ENCODE results near the gene ABCA8. TPM values are rescaled to one million over a fixed set of nuclear protein-coding genes. Genes with fewer than 3 reads are reported as not detected.

Gene ABCA8
- total and polyA plus RNA-seq, 10 of the 15 experiments (the other 5 are each of a cell fraction or from before 2014, with no cell fraction given) = 0.05 to 0.15 TPM; not detected in 8

DNA sequence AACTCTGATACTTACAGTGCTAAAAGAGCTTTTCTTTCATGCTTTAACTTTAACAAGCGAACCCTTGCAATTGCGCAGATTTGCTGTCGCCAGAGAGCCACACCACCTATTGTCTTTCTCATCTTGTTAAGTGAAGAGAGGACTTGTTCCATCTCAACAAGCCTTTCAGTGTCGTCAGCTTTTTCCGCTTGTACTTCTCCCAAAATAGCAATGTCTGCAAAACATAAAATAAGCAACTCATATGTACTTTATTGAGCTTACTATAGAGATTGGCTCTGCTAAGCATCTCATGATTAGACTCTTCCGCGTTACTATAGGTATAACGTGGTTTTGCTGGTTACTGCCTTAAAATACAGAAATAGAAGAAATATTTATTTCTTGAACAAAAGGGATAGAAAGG is 51.9 kb downstream of the ABCA8 start:
- ChIA-PET SMC1A (ENCODE audit: uncharacterized antibody, unreplicated experiment) (interaction anchor here (1.1 to 1.5 kb wide), 3 partner anchors 59 to 490 kb away, joined by 3 read pairs; no protein-coding TSS in a partner anchor), CTCF (interaction anchor here (0.7 to 1.5 kb wide), 2 partner anchors 9 to 169 kb away, joined by 3 to 4 read pairs; no protein-coding TSS in a partner anchor), RAD21 (ENCODE audit: unreplicated experiment) (interaction anchor here (0.7 to 0.8 kb wide), 2 partner anchors 18 to 108 kb away, joined by 3 to 4 read pairs; no protein-coding TSS in a partner anchor), POLR2A (no interaction called here)
- no peak overlapping the region for H3K4me3 ChIP-seq
- no TSS peak for BruUV-seq (replicated peaks)
- no peak overlapping the region for H3K9ac ChIP-seq (ENCODE audit: control insufficient read depth, insufficient read depth, low read length)
- DNase-seq (ENCODE audit: low read depth, low spot score) = no peak
- H3K27ac ChIP-seq (ENCODE audit: control insufficient read depth, insufficient read depth) = no peak overlapping the region
- no peak for ATAC-seq
- H3K4me1 ChIP-seq (ENCODE audit: control insufficient read depth, insufficient read depth, low read length) = peaks cover 2% of the 10 kb centered on the region; the same call in 1 of the 2 replicates
- no peak overlapping the region for H3K4me2 ChIP-seq (ENCODE audit: control insufficient read depth, insufficient read depth)
- no peaks in the 10 kb centered on the region for H3K36me3 ChIP-seq (ENCODE audit: control insufficient read depth in 2 of 2, insufficient read depth in 2 of 2, low read length in 1 of 2)
- in situ Hi-C loops (cut with MboI) = no loop called here
- H4K20me1 ChIP-seq (ENCODE audit: control insufficient read depth, insufficient read depth) = no peaks in the 10 kb centered on the region
- WGBS (ENCODE audit: insufficient coverage, insufficient replicate concordance, low lambda C conversion rate, missing lambda C conversion rate) = 69% methylated on average over 8 of the region's 8 CpGs
- H2AFZ ChIP-seq (ENCODE audit: control insufficient read depth, low read depth, low read length) = no peak overlapping the region
- TF ChIP-seq NR2C2 (IDR thresholded peaks at IDR 0.05; ENCODE audit: borderline replicate concordance, control insufficient read depth, insufficient read length, low read depth) = no peak
- no peaks in the 10 kb centered on the region for H3K9me3 ChIP-seq (replicated peaks; ENCODE audit: control insufficient read depth, insufficient read depth, low read length)
- intact Hi-C loops (cut with micrococcal nuclease; ENCODE audit: unreplicated experiment) = no loop called here
- no peaks in the 10 kb centered on the region for H3K79me2 ChIP-seq (ENCODE audit: control insufficient read depth, insufficient read depth, low read length)
- H3K27me3 ChIP-seq (replicated peaks in 1 of 2; ENCODE audit: control insufficient read depth in 2 of 2, insufficient read depth in 2 of 2, low read length in 1 of 2) = no peaks in the 10 kb centered on the region
- no peak for FAIRE-seq

DNA sequence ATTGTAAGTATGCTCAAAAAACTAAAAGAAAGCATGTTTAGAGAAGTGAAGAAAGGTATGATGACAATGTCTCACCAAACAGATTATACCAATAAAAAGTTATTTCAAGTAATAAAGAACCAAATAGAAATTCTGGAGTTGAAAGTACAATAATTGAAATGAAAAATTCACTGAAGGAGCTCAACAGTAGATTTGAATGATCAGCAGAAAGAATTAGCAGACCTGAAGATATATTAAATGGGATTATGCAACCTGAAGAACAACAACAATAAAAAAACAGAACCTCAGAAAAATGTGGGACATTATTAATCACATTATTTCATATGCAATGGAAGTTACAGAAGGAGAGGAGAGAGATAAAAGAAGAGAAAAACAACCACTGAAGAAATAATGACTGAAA is 57.6 kb downstream of the ABCA8 start:
- no peaks in the 10 kb centered on the region for H3K36me3 ChIP-seq (ENCODE audit: control insufficient read depth in 2 of 2, insufficient read depth in 2 of 2, low read length in 1 of 2)
- no peak overlapping the region for H2AFZ ChIP-seq (ENCODE audit: control insufficient read depth, low read depth, low read length)
- intact Hi-C loops (cut with micrococcal nuclease; ENCODE audit: unreplicated experiment) (no loop called here), in situ Hi-C loops (cut with MboI) (no loop called here)
- no peaks in the 10 kb centered on the region for H3K79me2 ChIP-seq (ENCODE audit: control insufficient read depth, insufficient read depth, low read length)
- RAD21 ChIA-PET (ENCODE audit: unreplicated experiment) = no interaction called here
- H3K9ac ChIP-seq (ENCODE audit: control insufficient read depth, insufficient read depth, low read length) = no peak overlapping the region
- no peak for ATAC-seq
- TF ChIP-seq POU2F2 (IDR thresholded peaks at IDR 0.05; ENCODE audit: borderline replicate concordance, low read depth, low read length) (no peak), GABPA (IDR thresholded peaks at IDR 0.05; ENCODE audit: low read depth) (no peak), CHD2 (IDR thresholded peaks at IDR 0.05; ENCODE audit: borderline replicate concordance, low read depth, low read length) (no peak)
- TF ChIP-seq, protein P1, sequence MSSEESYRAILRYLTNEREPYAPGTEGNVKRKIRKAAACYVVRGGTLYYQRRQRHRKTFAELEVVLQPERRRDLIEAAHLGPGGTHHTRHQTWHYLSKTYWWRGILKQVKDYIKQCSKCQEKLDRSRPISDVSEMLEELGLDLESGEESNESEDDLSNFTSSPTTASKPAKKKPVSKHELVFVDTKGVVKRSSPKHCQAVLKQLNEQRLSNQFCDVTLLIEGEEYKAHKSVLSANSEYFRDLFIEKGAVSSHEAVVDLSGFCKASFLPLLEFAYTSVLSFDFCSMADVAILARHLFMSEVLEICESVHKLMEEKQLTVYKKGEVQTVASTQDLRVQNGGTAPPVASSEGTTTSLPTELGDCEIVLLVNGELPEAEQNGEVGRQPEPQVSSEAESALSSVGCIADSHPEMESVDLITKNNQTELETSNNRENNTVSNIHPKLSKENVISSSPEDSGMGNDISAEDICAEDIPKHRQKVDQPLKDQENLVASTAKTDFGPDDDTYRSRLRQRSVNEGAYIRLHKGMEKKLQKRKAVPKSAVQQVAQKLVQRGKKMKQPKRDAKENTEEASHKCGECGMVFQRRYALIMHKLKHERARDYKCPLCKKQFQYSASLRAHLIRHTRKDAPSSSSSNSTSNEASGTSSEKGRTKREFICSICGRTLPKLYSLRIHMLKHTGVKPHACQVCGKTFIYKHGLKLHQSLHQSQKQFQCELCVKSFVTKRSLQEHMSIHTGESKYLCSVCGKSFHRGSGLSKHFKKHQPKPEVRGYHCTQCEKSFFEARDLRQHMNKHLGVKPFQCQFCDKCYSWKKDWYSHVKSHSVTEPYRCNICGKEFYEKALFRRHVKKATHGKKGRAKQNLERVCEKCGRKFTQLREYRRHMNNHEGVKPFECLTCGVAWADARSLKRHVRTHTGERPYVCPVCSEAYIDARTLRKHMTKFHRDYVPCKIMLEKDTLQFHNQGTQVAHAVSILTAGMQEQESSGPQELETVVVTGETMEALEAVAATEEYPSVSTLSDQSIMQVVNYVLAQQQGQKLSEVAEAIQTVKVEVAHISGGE (CRISPR knock-in tag; IDR thresholded peaks at IDR 0.05) = no peak
- POLR2A ChIA-PET = no interaction called here
- DNase-seq (ENCODE audit: low read depth, low spot score) = no peak
- no peak overlapping the region for H3K4me3 ChIP-seq
- H3K27ac ChIP-seq (ENCODE audit: control insufficient read depth, insufficient read depth) = no peak overlapping the region
- no peaks in the 10 kb centered on the region for H3K4me1 ChIP-seq (ENCODE audit: control insufficient read depth, insufficient read depth, low read length)
- no TSS peak for BruUV-seq (replicated peaks)
- no peak for FAIRE-seq
- no peaks in the 10 kb centered on the region for H3K27me3 ChIP-seq (replicated peaks in 1 of 2; ENCODE audit: control insufficient read depth in 2 of 2, insufficient read depth in 2 of 2, low read length in 1 of 2)
- CTCF ChIA-PET = no interaction called here
- SMC1A ChIA-PET (ENCODE audit: uncharacterized antibody, unreplicated experiment) = interaction anchor here (1.2 to 1.5 kb wide), 2 partner anchors 12 to 109 kb away, joined by 3 to 4 read pairs; no protein-coding TSS in a partner anchor
- no peaks in the 10 kb centered on the region for H4K20me1 ChIP-seq (ENCODE audit: control insufficient read depth, insufficient read depth)
- no peaks in the 10 kb centered on the region for H3K9me3 ChIP-seq (replicated peaks; ENCODE audit: control insufficient read depth, insufficient read depth, low read length)
- no peak overlapping the region for H3K4me2 ChIP-seq (ENCODE audit: control insufficient read depth, insufficient read depth)

All from GM12878 (cell line).